HepG2 (cell line): Measurements from ENCODE around the gene GLRX5. TPM values are rescaled to one million over a fixed set of nuclear protein-coding genes. Genes with fewer than 3 reads are reported as not detected.

Source experiments
- ERF ChIP-seq: IDR thresholded peaks from 2 replicates; pipeline ENCODE4 v1.6.1; 2018; ENCODE audit warnings: missing biosample characterization, missing genetic modification reagents
- GATAD2A ChIP-seq: IDR thresholded peaks from 2 replicates; pipeline ENCODE4 v1.6.1; 2016
- GFI1 ChIP-seq: sonication (generic); formaldehyde crosslinking; IDR thresholded peaks from 2 replicates; pipeline ENCODE4 v1.5.0; 2020; ENCODE audit warnings: missing genetic modification reagents, mild to moderate bottlenecking, borderline replicate concordance
- HNF1B ChIP-seq: sonication (generic); formaldehyde crosslinking; IDR thresholded peaks from 2 replicates; pipeline ENCODE4 v1.5.1; 2020; ENCODE audit warnings: mild to moderate bottlenecking, moderate library complexity, missing genetic modification reagents
- KIAA2018 ChIP-seq: sonication (generic); formaldehyde crosslinking; IDR thresholded peaks from 2 replicates; pipeline ENCODE4 v1.5.0; 2020; ENCODE audit warnings: mild to moderate bottlenecking, missing genetic modification reagents, borderline replicate concordance
- KMT2B ChIP-seq: IDR thresholded peaks from 2 replicates; pipeline ENCODE4 v1.6.1; 2016; ENCODE audit warnings: missing genetic modification reagents, missing compliant biosample characterization
- MEIS2 ChIP-seq: sonication (generic); formaldehyde crosslinking; IDR thresholded peaks from 2 replicates; pipeline ENCODE4 v1.9.0; 2021; ENCODE audit warnings: mild to moderate bottlenecking, missing genetic modification reagents
- MXI1 ChIP-seq: IDR thresholded peaks from 3 replicates; pipeline ENCODE4 v1.6.1; 2012; ENCODE audit warnings: low read depth, low read length, inconsistent platforms, borderline replicate concordance
- MYC ChIP-seq: sonication (generic); formaldehyde crosslinking; IDR thresholded peaks from 2 replicates; pipeline ENCODE4 v1.9.0; 2021; ENCODE audit warnings: missing genetic modification reagents, borderline replicate concordance
- SALL1 ChIP-seq: sonication (generic); formaldehyde crosslinking; IDR thresholded peaks from 2 replicates; pipeline ENCODE4 v1.8.0; 2022; ENCODE audit warnings: mild to moderate bottlenecking, missing genetic modification reagents
- SAP130 ChIP-seq: IDR thresholded peaks from 2 replicates; pipeline ENCODE4 v1.6.1; 2016; ENCODE audit warnings: low read depth
- U2AF2 ChIP-seq: fragments of 200-400 bp; formaldehyde crosslinking; IDR thresholded peaks from 2 replicates; pipeline ENCODE4 v1.6.1; 2017; ENCODE audit warnings: low read depth, mild to moderate bottlenecking, low read length
- YEATS2 ChIP-seq: sonication (generic); formaldehyde crosslinking; IDR thresholded peaks from 2 replicates; pipeline ENCODE4 v1.4.0; 2020; ENCODE audit warnings: missing genetic modification reagents, borderline replicate concordance
- YY1 ChIP-seq: IDR thresholded peaks from 2 replicates; pipeline ENCODE4 v1.6.1; 2011; ENCODE audit warnings: low read length, low read depth, moderate library complexity, mild to moderate bottlenecking; ENCODE audit not compliant: insufficient read depth, insufficient replicate concordance
- ZNF501 ChIP-seq: sonication (generic); formaldehyde crosslinking; IDR thresholded peaks from 2 replicates; pipeline ENCODE4 v1.5.1; 2020; ENCODE audit warnings: mild to moderate bottlenecking, moderate library complexity, missing genetic modification reagents
- ZNF724P ChIP-seq: sonication (generic); formaldehyde crosslinking; IDR thresholded peaks from 2 replicates; pipeline ENCODE4 v1.8.0; 2022; ENCODE audit warnings: missing genetic modification reagents, borderline replicate concordance
- ZNF792 ChIP-seq: IDR thresholded peaks from 2 replicates; pipeline ENCODE4 v1.6.1; 2016
- polyA plus RNA-seq, 8 experiments: library from polyadenylated mRNA; depleted of rRNA in 3 of 8; stranded (reverse) in 7 of 8; unstranded in 1 of 8; fragments of >200 nt; fragmentation: Illumina TruSeq in 4 of 8; extraction: Trizol in 4 of 8; gene quantifications; 2 replicates each; pipeline versions ENCODE4 v1.2.1 to v1.2.3, GENCODE V29; 2011 to 2016; ENCODE audit warnings: low read depth in 4 of 8, missing spikeins in 1 of 8, mixed read lengths in 1 of 8; ENCODE audit not compliant: insufficient read depth in 1 of 8
- total RNA-seq, 5 experiments: library from RNA; depleted of rRNA; stranded (reverse); fragments of >200 nt; fragmentation: Illumina TruSeq; extraction: Trizol; gene quantifications; 2 replicates each; pipeline ENCODE4 v1.2.3, GENCODE V29; 2016; ENCODE audit warnings: low read depth in 1 of 5
- TF ChIP-seq, protein P1 (sequence below): sonication (generic); formaldehyde crosslinking; IDR thresholded peaks from 2 replicates; pipeline ENCODE4 v1.5.1; 2020; ENCODE audit warnings: missing genetic modification reagents, mild to moderate bottlenecking, borderline replicate concordance

GLRX5 gene
- total and polyA plus RNA-seq, 2 of the 13 experiments (the other 11 are each of a cell fraction or from before 2014, with no cell fraction given): 122 to 146 TPM

DNA sequence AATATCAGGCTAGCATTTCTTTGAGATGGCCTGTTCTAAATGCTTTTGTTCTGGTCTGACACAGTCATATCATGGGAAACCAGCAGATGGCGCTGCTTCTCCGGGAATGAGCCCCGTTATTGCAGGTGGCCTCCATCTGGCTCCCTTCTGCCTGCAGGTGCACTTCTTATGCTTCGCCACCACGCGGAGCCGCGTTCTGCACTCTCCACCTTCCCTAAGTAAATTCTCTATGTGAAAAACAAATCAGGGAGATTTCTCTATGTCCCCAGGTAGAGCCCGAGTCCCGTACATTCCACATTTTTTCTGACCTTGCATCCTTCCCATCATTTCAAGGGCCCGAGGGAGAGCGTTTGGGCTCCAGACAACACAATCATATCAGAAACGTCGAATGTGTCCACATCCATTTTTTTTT, 26.2 kb downstream of the GLRX5 start (continued):
- TF ChIP-seq KIAA2018 (CRISPR knock-in tag) (no peak), YY1 (peak; percentile 27), SAP130 (peak; percentile 40; the same call in 1 of the 2 replicates), U2AF2 (no peak), ERF (CRISPR knock-in tag) (0 out of 2 replicates have a peak, but pooled peaks have one; percentile 42), MXI1 (0 out of 3 replicates have a peak, but pooled peaks have one; percentile 43), MEIS2 (no peak), ZNF792 (peak; percentile 44; the same call in 1 of the 2 replicates), SALL1 (CRISPR knock-in tag) (peak; percentile 68), KMT2B (0 out of 2 replicates have a peak, but pooled peaks have one; percentile 28), GFI1 (peak; percentile 38; the same call in 1 of the 2 replicates), ZNF724P (CRISPR knock-in tag) (0 out of 2 replicates have a peak, but pooled peaks have one; percentile 31), GATAD2A (peak; percentile 53; the same call in 1 of the 2 replicates), HNF1B (CRISPR knock-in tag) (peak; percentile 57; the same call in 1 of the 2 replicates), MYC (peak; percentile 59; the same call in 1 of the 2 replicates), ZNF501 (peak; percentile 70; the same call in 1 of the 2 replicates), YEATS2 (CRISPR knock-in tag) (peak; percentile 61; the same call in 1 of the 2 replicates)
- TF ChIP-seq, protein P1, sequence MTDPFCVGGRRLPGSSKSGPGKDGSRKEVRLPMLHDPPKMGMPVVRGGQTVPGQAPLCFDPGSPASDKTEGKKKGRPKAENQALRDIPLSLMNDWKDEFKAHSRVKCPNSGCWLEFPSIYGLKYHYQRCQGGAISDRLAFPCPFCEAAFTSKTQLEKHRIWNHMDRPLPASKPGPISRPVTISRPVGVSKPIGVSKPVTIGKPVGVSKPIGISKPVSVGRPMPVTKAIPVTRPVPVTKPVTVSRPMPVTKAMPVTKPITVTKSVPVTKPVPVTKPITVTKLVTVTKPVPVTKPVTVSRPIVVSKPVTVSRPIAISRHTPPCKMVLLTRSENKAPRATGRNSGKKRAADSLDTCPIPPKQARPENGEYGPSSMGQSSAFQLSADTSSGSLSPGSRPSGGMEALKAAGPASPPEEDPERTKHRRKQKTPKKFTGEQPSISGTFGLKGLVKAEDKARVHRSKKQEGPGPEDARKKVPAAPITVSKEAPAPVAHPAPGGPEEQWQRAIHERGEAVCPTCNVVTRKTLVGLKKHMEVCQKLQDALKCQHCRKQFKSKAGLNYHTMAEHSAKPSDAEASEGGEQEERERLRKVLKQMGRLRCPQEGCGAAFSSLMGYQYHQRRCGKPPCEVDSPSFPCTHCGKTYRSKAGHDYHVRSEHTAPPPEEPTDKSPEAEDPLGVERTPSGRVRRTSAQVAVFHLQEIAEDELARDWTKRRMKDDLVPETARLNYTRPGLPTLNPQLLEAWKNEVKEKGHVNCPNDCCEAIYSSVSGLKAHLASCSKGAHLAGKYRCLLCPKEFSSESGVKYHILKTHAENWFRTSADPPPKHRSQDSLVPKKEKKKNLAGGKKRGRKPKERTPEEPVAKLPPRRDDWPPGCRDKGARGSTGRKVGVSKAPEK (CRISPR knock-in tag): peak; percentile 69; the same call in 1 of the 2 replicates
